Activated CD8-positive, alpha-beta memory T cell treated with anti-CD3 and anti-CD28 coated beads for 1 hour (primary cell): ENCODE data around the gene C20orf204.

Experiments used
- DNase-seq, 2 donors: peaks; one replicate each; pipeline ENCODE4 v3.0.0-alpha.2; 2020; ENCODE audit warnings: low read depth in 1 of 2; ENCODE audit errors: extremely low read depth in 1 of 2

C20orf204 gene

GRCh38 chr20:64041040-64041780 is 5.2 kb downstream of the C20orf204 start:
- DNase-seq = no peak

- DNase-seq = no peak
Measured at GRCh38 chr20:64041781-64042053, 5.7 kb downstream of the C20orf204 start.

GRCh38 chr20:64042054-64042781 is 6.2 kb downstream of the C20orf204 start:
- no peak for DNase-seq

GRCh38 chr20:64043768-64044167 is 7.8 kb downstream of the C20orf204 start:
- no peak for DNase-seq

GRCh38 chr20:64044484-64045247 is 8.7 kb downstream of the C20orf204 start:
- no peak for DNase-seq

GRCh38 chr20:64045346-64046011 is 9.5 kb downstream of the C20orf204 start:
- no peak for DNase-seq

- DNase-seq = no peak
Measured at GRCh38 chr20:64047046-64047389, 11.0 kb downstream of the C20orf204 start.

- no peak for DNase-seq
Measured at GRCh38 chr20:64047968-64048401, 12.0 kb downstream of the C20orf204 start.

GRCh38 chr20:64048402-64049044 is 12.5 kb downstream of the C20orf204 start:
- DNase-seq = no peak

GRCh38 chr20:64049060-64049877 is 13.3 kb downstream of the C20orf204 start, which contains the start of gene SOX18:
Gene SOX18 (minus strand): TSS chr20:64049639. CDS start chr20:64049516, 123 bp downstream.
- DNase-seq = no peak

- no peak for DNase-seq
Measured at GRCh38 chr20:64049878-64050260, 13.9 kb downstream of the C20orf204 start.

GRCh38 chr20:64050261-64051032 is 14.5 kb downstream of the C20orf204 start:
- DNase-seq = no peak

- DNase-seq = no peak
Measured at GRCh38 chr20:64051033-64051452, 15.1 kb downstream of the C20orf204 start.

- no peak for DNase-seq
Measured at GRCh38 chr20:64051561-64052325, 15.8 kb downstream of the C20orf204 start.

- no peak for DNase-seq
Measured at GRCh38 chr20:64052326-64052722, 16.3 kb downstream of the C20orf204 start.

GRCh38 chr20:64052987-64053840 is 17.2 kb downstream of the C20orf204 start:
- DNase-seq = no peak

GRCh38 chr20:64053841-64054661 is 18.1 kb downstream of the C20orf204 start:
- no peak for DNase-seq
